ENCODE data around the gene SRPX2.

Gene SRPX2

GRCh38 chrX:100687546-100687945 lies 43.5 kb downstream of the SRPX2 start:
- no peak for TF ChIP-seq TAF1 (IDR thresholded peaks at IDR 0.05; ENCODE audit: borderline replicate concordance, insufficient read depth, low read length)
- TF ChIP-seq POLR2AphosphoS5 (IDR thresholded peaks at IDR 0.05; ENCODE audit: low read depth, low read length), result no peak
- TF ChIP-seq FOXP2 (optimal IDR thresholded peaks at IDR 0.05; ENCODE audit: borderline replicate concordance, extremely low read depth, extremely low read length, insufficient read depth), result no peak
- TF ChIP-seq REST (IDR thresholded peaks at IDR 0.05; ENCODE audit: insufficient read depth in 1 of 2, low read depth in 2 of 2, low read length in 2 of 2), result no peak
- TF ChIP-seq SIN3A (IDR thresholded peaks at IDR 0.05; ENCODE audit: borderline replicate concordance, insufficient read depth, low read length), result no peak

GRCh38 chrX:100695302-100695701 lies 51.3 kb downstream of the SRPX2 start:
- TF ChIP-seq FOXP2 (optimal IDR thresholded peaks at IDR 0.05; ENCODE audit: borderline replicate concordance, extremely low read depth, extremely low read length, insufficient read depth), result no peak
- no peak for TF ChIP-seq TAF1 (IDR thresholded peaks at IDR 0.05; ENCODE audit: borderline replicate concordance, insufficient read depth, low read length)
- TF ChIP-seq POLR2AphosphoS5 (IDR thresholded peaks at IDR 0.05; ENCODE audit: low read depth, low read length), result no peak
- TF ChIP-seq REST (IDR thresholded peaks at IDR 0.05; ENCODE audit: insufficient read depth in 1 of 2, low read depth in 2 of 2, low read length in 2 of 2), result no peak
- no peak for TF ChIP-seq SIN3A (IDR thresholded peaks at IDR 0.05; ENCODE audit: borderline replicate concordance, insufficient read depth, low read length)

- TF ChIP-seq REST (IDR thresholded peaks at IDR 0.05; ENCODE audit: insufficient read depth in 1 of 2, low read depth in 2 of 2, low read length in 2 of 2) (no peak), TAF1 (IDR thresholded peaks at IDR 0.05; ENCODE audit: borderline replicate concordance, insufficient read depth, low read length) (no peak), FOXP2 (optimal IDR thresholded peaks at IDR 0.05; ENCODE audit: borderline replicate concordance, extremely low read depth, extremely low read length, insufficient read depth) (no peak), SIN3A (IDR thresholded peaks at IDR 0.05; ENCODE audit: borderline replicate concordance, insufficient read depth, low read length) (no peak), POLR2AphosphoS5 (IDR thresholded peaks at IDR 0.05; ENCODE audit: low read depth, low read length) (no peak)
These were observed 52.0 kb downstream of the SRPX2 start for GRCh38 chrX:100695991-100696390.

GRCh38 chrX:100696699-100697351 lies 52.8 kb downstream of the SRPX2 start:
- TF ChIP-seq REST (IDR thresholded peaks at IDR 0.05; ENCODE audit: insufficient read depth in 1 of 2, low read depth in 2 of 2, low read length in 2 of 2), result no peak

- no peak for TF ChIP-seq SIN3A (IDR thresholded peaks at IDR 0.05; ENCODE audit: borderline replicate concordance, insufficient read depth, low read length)
- TF ChIP-seq POLR2AphosphoS5 (IDR thresholded peaks at IDR 0.05; ENCODE audit: low read depth, low read length), result no peak
- no peak for TF ChIP-seq TAF1 (IDR thresholded peaks at IDR 0.05; ENCODE audit: borderline replicate concordance, insufficient read depth, low read length)
- no peak for TF ChIP-seq REST (IDR thresholded peaks at IDR 0.05; ENCODE audit: insufficient read depth in 1 of 2, low read depth in 2 of 2, low read length in 2 of 2)
- no peak for TF ChIP-seq FOXP2 (optimal IDR thresholded peaks at IDR 0.05; ENCODE audit: borderline replicate concordance, extremely low read depth, extremely low read length, insufficient read depth)
These were observed 54.6 kb downstream of the SRPX2 start for GRCh38 chrX:100698551-100698950.
